ENCODE data around the gene ARFGAP1. TPM values are rescaled to one million over a fixed set of nuclear protein-coding genes. Genes with fewer than 3 reads are reported as not detected.
A peak's percentile ranks its signal among the peaks of the same experiment; 100 is the strongest.

The ARFGAP1 gene
- total and polyA plus RNA-seq, 2 of the 8 experiments (the other 6 are each of a cell fraction or from before 2014, with no cell fraction given), result 93.7 to 100 TPM

- Histone ChIP-seq H2AFZ (ENCODE audit: low read length) (no peak overlapping the region), H3K27ac (ENCODE audit: low read depth, low read length) (no peak overlapping the region), H3K4ac (replicated peaks; ENCODE audit: insufficient read length, low read depth, low read length) (no peak overlapping the region), H4K5ac (ENCODE audit: insufficient read length, low read depth, low read length) (no peak overlapping the region), H3K18ac (ENCODE audit: extremely low read depth, low read length) (no peak overlapping the region; the same call in 1 of the 2 replicates), H4K20me1 (replicated peaks in 1 of 2; ENCODE audit: control insufficient read depth in 1 of 2, insufficient read depth in 2 of 2, low read length in 2 of 2) (peaks cover 0 to 9% of the 10 kb centered on the region in 2 experiments), H3K4me2 (ENCODE audit: insufficient read depth in 1 of 2, low read depth in 2 of 2, low read length in 2 of 2) (no peak overlapping the region), H2AK5ac (ENCODE audit: low read depth, low read length) (peak overlapping the region; percentile 53; the same call in 1 of the 2 replicates), H3K4me1 (replicated peaks in 1 of 4; ENCODE audit: control insufficient read depth in 3 of 4, insufficient read depth in 4 of 4, low read length in 3 of 4) (peaks cover 0 to 31% (median 24%) of the 10 kb centered on the region in 4 experiments; a peak in 6 of 7 replicates), H3K79me2 (ENCODE audit: control insufficient read depth in 1 of 2, insufficient read depth in 2 of 2, low read length in 2 of 2) (no peaks in the 10 kb centered on the region), H3K79me1 (ENCODE audit: low read depth, low read length) (no peaks in the 10 kb centered on the region; the same call in 1 of the 2 replicates), H2BK20ac (ENCODE audit: low read length) (no peak overlapping the region), H3K23ac (ENCODE audit: insufficient read length) (no peak overlapping the region), H3K14ac (ENCODE audit: insufficient read length) (no peak overlapping the region), H3K36me3 (ENCODE audit: control insufficient read depth in 2 of 4, insufficient read depth in 4 of 4, low read length in 3 of 4) (peaks cover 0 to 17% (median 5%) of the 10 kb centered on the region in 4 experiments; a peak in 4 of 8 replicates), H3K9me3 (ENCODE audit: insufficient read depth in 2 of 2, low read depth in 1 of 2, low read length in 1 of 2) (no peaks in the 10 kb centered on the region), H2BK12ac (ENCODE audit: low read depth, low read length) (peak overlapping the region; percentile 68; the same call in 1 of the 2 replicates), H2BK120ac (replicated peaks; ENCODE audit: low read depth, low read length) (no peak overlapping the region), H2BK15ac (ENCODE audit: low read length) (0 out of 2 replicates have a peak overlapping the region, but pooled peaks have one; percentile 61), H3K27me3 (replicated peaks in 1 of 4; ENCODE audit: control insufficient read depth in 3 of 4, extremely low read depth in 1 of 4, insufficient read depth in 3 of 4, low read length in 3 of 4) (peaks cover 0 to 9% (median 0%) of the 10 kb centered on the region in 4 experiments; a peak in 2 of 7 replicates), H4K91ac (replicated peaks; ENCODE audit: insufficient read length, low read length) (no peak overlapping the region), H3K9ac (replicated peaks in 1 of 4; ENCODE audit: extremely low read depth in 1 of 4, low read depth in 3 of 4, low read length in 3 of 4) (no peak overlapping the region), H3K4me3 (ENCODE audit: extremely low read depth in 1 of 4, insufficient read depth in 2 of 4, low read depth in 3 of 4, low read length in 4 of 4) (no peak overlapping the region), H2BK5ac (ENCODE audit: low read depth, low read length) (0 out of 2 replicates have a peak overlapping the region, but pooled peaks have one; percentile 60), H3K56ac (replicated peaks; ENCODE audit: insufficient read length, low read depth, low read length) (no peak overlapping the region), H4K8ac (ENCODE audit: extremely low read depth, insufficient read depth, low read length) (peak overlapping the region; percentile 57; the same call in 1 of the 2 replicates), H3K23me2 (ENCODE audit: low read depth, low read length) (peaks cover 3% of the 10 kb centered on the region; the same call in 1 of the 2 replicates)
- DNase-seq (ENCODE audit: low read depth in 1 of 2, low spot score in 2 of 2) (no peak), FAIRE-seq (no peak)
- ChIA-PET POLR2A (ENCODE audit: partially characterized antibody) (interaction anchor here (0.7 to 3.7 kb wide), 10 partner anchors 10 to 364 kb away, joined by 3 to 26 read pairs (median 3); partner anchors contain the start of genes ARFGAP1 and PPDPF), CTCF (ENCODE audit: partially characterized antibody) (interaction anchor here (0.7 to 9.9 kb wide), 35 partner anchors 10 to 859 kb away, joined by 3 to 81 read pairs (median 5); partner anchors contain the start of genes ARFGAP1, BIRC7 and NKAIN4)
- TF ChIP-seq KDM5A (IDR thresholded peaks at IDR 0.05; ENCODE audit: low read length) (no peak), EP300 (IDR thresholded peaks at IDR 0.05; ENCODE audit: borderline replicate concordance in 1 of 2, low read depth in 2 of 2, low read length in 2 of 2) (no peak), CREB1 (IDR thresholded peaks at IDR 0.05) (no peak), JUND (IDR thresholded peaks at IDR 0.05; ENCODE audit: low read length) (no peak), HDAC6 (IDR thresholded peaks at IDR 0.05; ENCODE audit: low read depth, low read length) (no peak), SP1 (IDR thresholded peaks at IDR 0.05; ENCODE audit: low read depth, low read length) (no peak), CTBP2 (IDR thresholded peaks at IDR 0.05; ENCODE audit: borderline replicate concordance, insufficient read depth, insufficient read length, low read length) (no peak), SP4 (IDR thresholded peaks at IDR 0.05; ENCODE audit: low read length) (no peak)
- WGBS, 2 experiments (ENCODE audit: extremely low coverage in 1 of 2, insufficient coverage in 1 of 2, insufficient read length in 1 of 2, insufficient replicate concordance in 2 of 2, low coverage in 1 of 2, low lambda C conversion rate in 2 of 2, missing lambda C conversion rate in 1 of 2), result 89% methylated on average over 7 of the region's 10 CpGs; no CpG with 5 or more reads in 1 of the 2 experiments
Measured at GRCh38 chr20:63291811-63292210, 19.2 kb downstream of the ARFGAP1 start.
